ENCODE measurements around the gene LAMC1.

LAMC1 gene

GRCh38 chr1:183039985-183040447 is 16.8 kb downstream of the LAMC1 start (continued):
- TF ChIP-seq ZSCAN5A (tag by site-specific recombination; IDR thresholded peaks at IDR 0.05) (no peak), ZNF140 (tag by site-specific recombination; IDR thresholded peaks at IDR 0.05) (no peak), GLI2 (tag by site-specific recombination; IDR thresholded peaks at IDR 0.05; ENCODE audit: borderline replicate concordance, low read depth) (peak; percentile 48; the same call in 1 of the 2 replicates), ZNF843 (tag by site-specific recombination; IDR thresholded peaks at IDR 0.05) (peak; percentile 69; the same call in 1 of the 2 replicates), SP7 (tag by site-specific recombination; IDR thresholded peaks at IDR 0.05) (peak; percentile 89)

- Histone ChIP-seq H3K4me3 (ENCODE audit: low read depth, low read length) (no peak overlapping the region), H3K9me3 (ENCODE audit: control insufficient read depth, insufficient read depth, low read depth, low read length) (no peaks in the 10 kb centered on the region), H3K4me1 (ENCODE audit: control insufficient read depth, insufficient read depth, low read length) (peaks cover 52% of the 10 kb centered on the region), H3K27ac (ENCODE audit: extremely low read depth, low read depth, low read length) (no peak overlapping the region), H3K36me3 (ENCODE audit: control insufficient read depth in 2 of 2, insufficient read depth in 1 of 2, low read length in 2 of 2) (no peaks in the 10 kb centered on the region)
- ChIA-PET POLR2A (no interaction called here), CTCF (interaction anchor here (1.2 to 1.4 kb wide), 2 partner anchors 13 to 187 kb away, joined by 3 to 6 read pairs; no protein-coding TSS in a partner anchor)
- TF ChIP-seq GFI1B (tag by site-specific recombination; IDR thresholded peaks at IDR 0.05) = no peak
- no peak for TF ChIP-seq ZNF37A (tag by site-specific recombination; IDR thresholded peaks at IDR 0.05)
- no peak for TF ChIP-seq ZSCAN16 (tag by site-specific recombination; IDR thresholded peaks at IDR 0.05)
- peak; percentile 57; the same call in 1 of the 2 replicates for TF ChIP-seq ZBTB17 (tag by site-specific recombination; IDR thresholded peaks at IDR 0.05)
- no peak for TF ChIP-seq ZNF121 (tag by site-specific recombination; IDR thresholded peaks at IDR 0.05)
- no peak for TF ChIP-seq ZNF610 (tag by site-specific recombination; IDR thresholded peaks at IDR 0.05; ENCODE audit: borderline replicate concordance)
- TF ChIP-seq IKZF3 (tag by site-specific recombination; IDR thresholded peaks at IDR 0.05) = 0 out of 2 replicates have a peak, but pooled peaks have one; percentile 3
- no peak for TF ChIP-seq ZNF404 (tag by site-specific recombination; IDR thresholded peaks at IDR 0.05)
- no peak for TF ChIP-seq TCF7L2 (IDR thresholded peaks at IDR 0.05; ENCODE audit: borderline replicate concordance, low read depth, low read length)
- no peak for TF ChIP-seq BCL11B (tag by site-specific recombination; IDR thresholded peaks at IDR 0.05; ENCODE audit: low read depth)
- no peak for TF ChIP-seq ZNF514 (tag by site-specific recombination; IDR thresholded peaks at IDR 0.05)
Measured at GRCh38 chr1:183040547-183040971, 17.3 kb downstream of the LAMC1 start.

- TF ChIP-seq ZBTB8A (tag by site-specific recombination; IDR thresholded peaks at IDR 0.05) = 0 out of 2 replicates have a peak, but pooled peaks have one; percentile 8
- TF ChIP-seq SP7 (tag by site-specific recombination; IDR thresholded peaks at IDR 0.05) = no peak
- peak; percentile 94 for TF ChIP-seq PRDM6 (tag by site-specific recombination; IDR thresholded peaks at IDR 0.05)
- peak; percentile 37; the same call in 1 of the 2 replicates for TF ChIP-seq FEZF1 (tag by site-specific recombination; IDR thresholded peaks at IDR 0.05)
- TF ChIP-seq ZIC2 (tag by site-specific recombination; IDR thresholded peaks at IDR 0.05) = peak; percentile 38; the same call in 1 of the 2 replicates
- peak; percentile 78 for TF ChIP-seq ATF2 (tag by site-specific recombination; IDR thresholded peaks at IDR 0.05; ENCODE audit: low read depth)
- peaks cover 64% of the 10 kb centered on the region for H3K4me1 ChIP-seq (ENCODE audit: control insufficient read depth, insufficient read depth, low read length)
- no peak overlapping the region for H3K27ac ChIP-seq (ENCODE audit: extremely low read depth, low read depth, low read length)
- H3K4me3 ChIP-seq (ENCODE audit: low read depth, low read length) = no peak overlapping the region
- ChIA-PET POLR2A (interaction anchor here (0.9 kb wide), 1 partner anchor 191 kb away, joined by 3 read pairs; no protein-coding TSS in a partner anchor), CTCF (interaction anchor here (0.6 to 0.8 kb wide), 3 partner anchors 16 to 83 kb away, joined by 4 to 6 read pairs (median 4); no protein-coding TSS in a partner anchor)
- H3K9me3 ChIP-seq (ENCODE audit: control insufficient read depth, insufficient read depth, low read depth, low read length) = no peaks in the 10 kb centered on the region
- no peaks in the 10 kb centered on the region for H3K36me3 ChIP-seq (ENCODE audit: control insufficient read depth in 2 of 2, insufficient read depth in 1 of 2, low read length in 2 of 2)
Measured at GRCh38 chr1:183043254-183043653, 20.0 kb downstream of the LAMC1 start.

Data from HEK293 (cell line).